ENCODE measurements around the gene DNAAF2. TPM values are rescaled to one million over a fixed set of nuclear protein-coding genes. Genes with fewer than 3 reads are reported as not detected.

Gene DNAAF2
- total and polyA plus RNA-seq, 2 of the 13 experiments (the other 11 are each of a cell fraction or from before 2014, with no cell fraction given), result 6.1 to 13.6 TPM

GRCh38 chr14:49633640-49634546, 1.2 kb downstream of the DNAAF2 start (continued):
- TF ChIP-seq PHF20 (CRISPR knock-in tag; IDR thresholded peaks at IDR 0.05), result peak; percentile 77
- TF ChIP-seq SIN3A (IDR thresholded peaks at IDR 0.05; ENCODE audit: borderline replicate concordance, low read depth, low read length), result peak; percentile 39; the same call in 1 of the 2 replicates
- peak; percentile 49; the same call in 1 of the 2 replicates for TF ChIP-seq SOX5 (CRISPR knock-in tag; IDR thresholded peaks at IDR 0.05; ENCODE audit: borderline replicate concordance)
- no peak for TF ChIP-seq ZBTB37 (CRISPR knock-in tag; IDR thresholded peaks at IDR 0.05)
- TF ChIP-seq ZBED4 (CRISPR knock-in tag; IDR thresholded peaks at IDR 0.05; ENCODE audit: borderline replicate concordance), result peak; percentile 68; the same call in 1 of the 2 replicates
- TF ChIP-seq CBX1 (IDR thresholded peaks at IDR 0.05; ENCODE audit: low read depth), result no peak
- no peak; the same call in 1 of the 2 replicates for TF ChIP-seq HNF1B (CRISPR knock-in tag; IDR thresholded peaks at IDR 0.05)
- TF ChIP-seq SOX13 (IDR thresholded peaks at IDR 0.05), result no peak
- peak in 1 of 2 experiments; percentile 17; a peak in 1 of 4 replicates for TF ChIP-seq SOX13 (CRISPR knock-in tag; conservative IDR thresholded peaks at IDR 0.05 in 1 of 2, IDR thresholded peaks at IDR 0.05 in 1 of 2)
- peak; percentile 74; the same call in 1 of the 2 replicates for TF ChIP-seq ZNF678 (CRISPR knock-in tag; IDR thresholded peaks at IDR 0.05)
- TF ChIP-seq RERE (CRISPR knock-in tag; IDR thresholded peaks at IDR 0.05; ENCODE audit: low read depth), result no peak
- TF ChIP-seq ZNF749 (CRISPR knock-in tag; IDR thresholded peaks at IDR 0.05; ENCODE audit: borderline replicate concordance), result peak; percentile 67
- peak; percentile 2; the same call in 1 of the 2 replicates for TF ChIP-seq ZFP37 (CRISPR knock-in tag; IDR thresholded peaks at IDR 0.05; ENCODE audit: borderline replicate concordance)
- no peak for TF ChIP-seq NR3C1 (CRISPR knock-in tag; IDR thresholded peaks at IDR 0.05)
